Chondrocyte (in vitro differentiated cells): ENCODE results near the gene TGFB2. TPM values are rescaled to one million over a fixed set of nuclear protein-coding genes. Genes with fewer than 3 reads are reported as not detected.

Source experiments
- DNase-seq: peaks from one replicate; pipeline ENCODE4 v3.0.0; 2021; ENCODE audit warnings: mixed read lengths, low spot score
- H3K27ac Mint-ChIP-seq: one replicate; pipeline ENCODE4 v1.8.0; 2021; ENCODE audit warnings: mild to moderate bottlenecking, moderate library complexity, mixed read lengths; ENCODE audit not compliant: unreplicated experiment
- H3K27me3 Mint-ChIP-seq: 2 replicates; pipeline ENCODE4 v1.8.0; 2021; ENCODE audit warnings: low read depth, mixed read lengths
- H3K36me3 Mint-ChIP-seq: 2 replicates; pipeline ENCODE4 v1.8.0; 2021; ENCODE audit warnings: low read depth, mixed read lengths
- H3K4me1 Mint-ChIP-seq: 2 replicates; pipeline ENCODE4 v1.8.0; 2021; ENCODE audit warnings: low read depth, mild to moderate bottlenecking, mixed read lengths
- H3K4me3 Mint-ChIP-seq: one replicate; pipeline ENCODE4 v1.8.0; 2021; ENCODE audit warnings: mild to moderate bottlenecking, moderate library complexity, mixed read lengths; ENCODE audit not compliant: unreplicated experiment
- H3K9me3 Mint-ChIP-seq: 2 replicates; pipeline ENCODE4 v1.8.0; 2021; ENCODE audit warnings: low read depth, mixed read lengths
- total RNA-seq: library from RNA; stranded (reverse); gene quantifications from 3 replicates; pipeline ENCODE4 v1.2.1, GENCODE V29; 2021
- TF ChIP-seq, protein P1 (sequence below): fragments of 200-600 bp; sonication (generic); IDR thresholded peaks from 2 replicates; pipeline ENCODE4 v1.5.0; 2021; ENCODE audit warnings: antibody characterized with exemption, mild to moderate bottlenecking, moderate library complexity

Gene TGFB2
- total RNA-seq, 1 donor from 2014 or later: 226 TPM

DNA sequence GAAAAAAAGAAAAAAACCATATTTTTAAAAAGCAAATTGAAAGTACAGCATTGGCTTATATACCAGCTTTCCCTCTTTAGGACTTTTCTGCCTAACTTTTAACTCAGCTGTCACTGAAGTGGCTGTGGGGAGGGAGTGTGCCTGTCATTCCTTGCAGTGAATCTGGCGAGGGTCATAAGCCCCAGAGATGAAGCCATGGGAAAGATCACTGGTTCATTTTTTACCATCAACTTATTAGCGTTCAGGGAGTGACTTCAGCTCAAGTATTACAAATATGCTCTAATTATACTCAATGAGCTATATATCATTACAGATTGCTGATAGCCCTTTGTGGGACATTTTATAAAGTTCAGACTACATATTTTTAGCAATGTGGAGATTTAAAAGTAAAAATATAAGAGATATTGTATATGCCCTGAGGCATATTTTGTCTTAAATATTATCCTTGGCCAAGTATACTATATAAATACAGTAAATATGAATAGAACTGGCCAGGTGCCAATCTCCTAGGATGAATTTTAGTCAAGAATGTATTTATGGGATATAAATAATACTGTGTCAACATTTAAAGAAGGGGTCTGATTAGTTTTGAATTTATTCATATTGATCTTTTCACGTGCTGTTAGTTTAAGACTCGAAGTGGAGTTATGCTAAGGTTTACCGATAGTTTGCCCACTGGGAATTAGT lies 4.4 kb downstream of the TGFB2 start:
- Mint-ChIP-seq H3K4me1 (peaks cover 56% of the 10 kb centered on the region), H3K4me3 (no peak overlapping the region), H3K36me3 (peaks cover 13% of the 10 kb centered on the region), H3K27me3 (no peaks in the 10 kb centered on the region), H3K27ac (no peak overlapping the region), H3K9me3 (no peaks in the 10 kb centered on the region)
- TF ChIP-seq, protein P1, sequence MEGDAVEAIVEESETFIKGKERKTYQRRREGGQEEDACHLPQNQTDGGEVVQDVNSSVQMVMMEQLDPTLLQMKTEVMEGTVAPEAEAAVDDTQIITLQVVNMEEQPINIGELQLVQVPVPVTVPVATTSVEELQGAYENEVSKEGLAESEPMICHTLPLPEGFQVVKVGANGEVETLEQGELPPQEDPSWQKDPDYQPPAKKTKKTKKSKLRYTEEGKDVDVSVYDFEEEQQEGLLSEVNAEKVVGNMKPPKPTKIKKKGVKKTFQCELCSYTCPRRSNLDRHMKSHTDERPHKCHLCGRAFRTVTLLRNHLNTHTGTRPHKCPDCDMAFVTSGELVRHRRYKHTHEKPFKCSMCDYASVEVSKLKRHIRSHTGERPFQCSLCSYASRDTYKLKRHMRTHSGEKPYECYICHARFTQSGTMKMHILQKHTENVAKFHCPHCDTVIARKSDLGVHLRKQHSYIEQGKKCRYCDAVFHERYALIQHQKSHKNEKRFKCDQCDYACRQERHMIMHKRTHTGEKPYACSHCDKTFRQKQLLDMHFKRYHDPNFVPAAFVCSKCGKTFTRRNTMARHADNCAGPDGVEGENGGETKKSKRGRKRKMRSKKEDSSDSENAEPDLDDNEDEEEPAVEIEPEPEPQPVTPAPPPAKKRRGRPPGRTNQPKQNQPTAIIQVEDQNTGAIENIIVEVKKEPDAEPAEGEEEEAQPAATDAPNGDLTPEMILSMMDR: no peak
- no peak for DNase-seq

DNA sequence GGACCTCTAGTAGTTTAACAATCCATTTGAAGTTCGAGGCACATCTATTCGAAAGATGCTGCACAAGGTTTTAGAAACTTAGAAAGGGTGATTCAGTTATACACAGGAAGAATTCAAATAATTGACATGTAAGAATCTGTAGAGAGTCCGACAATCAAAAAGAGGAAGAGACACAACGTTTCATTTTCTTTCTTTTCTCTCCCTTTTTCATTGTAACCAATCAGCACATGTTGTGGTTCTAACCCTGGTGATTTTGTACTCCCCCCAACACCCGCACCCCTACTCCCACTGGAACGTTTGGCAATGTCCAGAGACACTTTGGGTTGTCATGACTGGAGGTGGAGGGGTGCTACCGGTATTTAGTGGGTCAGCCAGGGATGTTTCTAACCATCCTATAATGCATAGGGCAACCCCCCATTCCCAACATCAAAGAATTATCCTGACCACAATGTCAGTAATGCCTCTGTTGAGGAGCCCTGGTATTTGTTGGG lies 4.9 kb downstream of the TGFB2 start:
- Mint-ChIP-seq H3K27ac (no peak overlapping the region), H3K36me3 (peaks cover 13% of the 10 kb centered on the region), H3K27me3 (no peaks in the 10 kb centered on the region), H3K9me3 (no peaks in the 10 kb centered on the region), H3K4me3 (no peak overlapping the region), H3K4me1 (peaks cover 61% of the 10 kb centered on the region)
- TF ChIP-seq, protein P1: no peak
- no peak for DNase-seq

DNA sequence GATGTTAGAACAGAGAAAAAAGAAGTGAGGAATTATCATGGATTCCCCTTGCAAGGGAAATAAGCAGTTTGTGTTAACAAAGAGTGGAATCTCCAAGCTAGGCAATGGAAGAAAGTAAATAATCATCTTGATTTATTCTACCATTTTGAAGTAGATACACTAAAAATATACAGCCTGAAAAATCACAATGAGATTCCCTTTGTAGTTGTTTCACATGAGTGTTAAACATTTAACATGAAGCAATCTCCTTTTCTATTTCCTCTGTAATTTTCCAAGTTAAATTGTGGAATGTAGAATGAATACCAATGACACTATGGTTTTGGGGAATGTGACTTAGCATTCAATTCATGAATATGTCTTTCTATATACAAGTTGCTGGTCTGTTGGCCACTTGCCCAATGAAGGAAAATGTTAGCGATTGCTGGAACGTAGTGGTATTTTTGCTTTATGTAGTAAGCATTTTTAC lies 5.7 kb downstream of the TGFB2 start:
- TF ChIP-seq, protein P1: no peak
- peaks cover 13% of the 10 kb centered on the region for H3K36me3 Mint-ChIP-seq
- no peaks in the 10 kb centered on the region for H3K27me3 Mint-ChIP-seq
- H3K4me1 Mint-ChIP-seq: peaks cover 69% of the 10 kb centered on the region
- DNase-seq: no peak
- no peak overlapping the region for H3K27ac Mint-ChIP-seq
- H3K4me3 Mint-ChIP-seq: no peak overlapping the region
- H3K9me3 Mint-ChIP-seq: no peaks in the 10 kb centered on the region

DNA sequence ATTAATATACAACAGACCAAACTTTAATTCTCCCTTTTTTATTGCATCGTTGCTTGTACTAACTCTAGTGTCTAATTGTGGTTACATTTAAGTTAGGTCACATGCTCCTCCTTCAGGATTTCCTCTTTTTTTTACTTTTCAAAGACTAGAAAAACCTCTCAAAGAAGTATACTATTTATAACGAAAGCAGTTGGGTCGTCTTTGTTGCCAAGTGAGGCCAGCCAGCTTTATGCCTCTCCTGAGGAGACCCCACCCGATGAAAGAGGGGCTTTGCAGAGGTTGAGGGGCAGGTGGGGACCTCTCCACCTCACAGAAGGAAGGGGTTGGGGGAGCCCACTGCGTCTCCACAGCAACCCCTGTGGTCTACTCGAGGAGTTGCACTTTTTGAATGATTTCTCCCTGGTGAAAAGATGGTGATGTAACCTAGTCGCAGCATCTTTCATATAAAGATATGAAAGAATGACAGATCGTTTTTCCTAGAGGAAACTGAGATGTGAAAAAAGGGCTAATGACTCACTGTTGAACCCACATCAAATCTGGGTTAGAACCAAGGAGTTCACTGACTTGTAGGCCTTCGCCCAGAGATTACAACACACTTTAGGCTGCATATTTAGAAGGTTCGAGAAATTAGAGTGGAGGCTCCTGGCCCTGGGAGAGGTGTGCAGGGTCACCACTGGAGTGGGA lies 6.4 kb downstream of the TGFB2 start:
- no peaks in the 10 kb centered on the region for H3K27me3 Mint-ChIP-seq
- no peaks in the 10 kb centered on the region for H3K9me3 Mint-ChIP-seq
- H3K4me1 Mint-ChIP-seq: peaks cover 73% of the 10 kb centered on the region
- H3K4me3 Mint-ChIP-seq: no peak overlapping the region
- peaks cover 12% of the 10 kb centered on the region for H3K36me3 Mint-ChIP-seq
- H3K27ac Mint-ChIP-seq: no peak overlapping the region
- DNase-seq: no peak
- TF ChIP-seq, protein P1: peak; percentile 80

DNA sequence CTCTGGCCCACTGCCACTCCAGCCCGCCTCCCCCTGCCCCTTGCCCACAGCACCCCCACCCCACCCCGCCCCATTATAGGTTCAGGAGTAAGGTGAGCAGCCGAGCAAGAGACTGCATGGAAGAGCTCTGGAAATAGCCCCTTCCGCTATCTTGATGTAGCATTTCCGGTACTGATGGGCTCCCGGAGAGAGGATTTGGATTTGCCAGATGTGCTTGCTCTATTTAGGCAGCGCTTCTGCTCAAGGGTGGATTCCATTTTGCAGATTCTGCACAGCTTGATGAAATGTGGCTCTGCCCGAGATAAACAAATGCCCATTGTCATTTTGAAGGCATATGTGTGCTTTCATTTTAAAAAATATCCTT lies 6.9 kb downstream of the TGFB2 start:
- TF ChIP-seq, protein P1: no peak
- DNase-seq: no peak
- Mint-ChIP-seq H3K4me1 (peaks cover 78% of the 10 kb centered on the region), H3K27ac (no peak overlapping the region), H3K4me3 (no peak overlapping the region), H3K27me3 (no peaks in the 10 kb centered on the region), H3K36me3 (peaks cover 9% of the 10 kb centered on the region), H3K9me3 (no peaks in the 10 kb centered on the region)
